HG02642 (cell line): ENCODE measurements around the gene CHKA.
"Not testable (repeated sequence)": the region's sequence is repeated elsewhere in the genome, so short reads cannot be mapped to it uniquely, and the experiment has no call there.

Source experiments
- ATAC-seq: cut with Tn5 transposase; IDR thresholded peaks from one replicate; pipeline ENCODE4 v1.9.1; 2021; ENCODE audit warnings: mild to moderate bottlenecking; ENCODE audit not compliant: unreplicated experiment, poor library complexity

Gene CHKA

GRCh38 chr11:68118706-68119448 lies 2.3 kb downstream of the CHKA start:
- no peak for ATAC-seq

- ATAC-seq, result no peak
Measured at GRCh38 chr11:68117853-68118470, 3.2 kb downstream of the CHKA start.

DNA sequence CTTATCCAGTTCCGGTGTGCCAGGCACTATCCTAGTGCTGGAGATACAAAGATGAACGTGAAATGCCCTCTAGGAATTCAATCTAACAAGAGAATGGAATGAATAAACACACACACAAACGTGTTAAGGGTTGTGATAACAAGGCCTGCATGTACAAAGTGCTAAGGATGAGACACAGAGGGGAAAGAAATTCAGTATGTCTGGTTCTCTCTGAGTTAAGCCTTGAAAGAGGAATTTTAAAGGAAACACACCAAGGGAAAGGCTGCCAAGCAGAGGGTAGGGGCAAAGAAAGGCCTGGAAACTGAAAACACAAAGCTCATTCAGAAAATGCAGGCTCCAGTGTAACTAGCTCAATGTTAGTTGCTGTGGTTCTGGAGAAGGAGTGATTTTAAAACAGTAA lies 4.2 kb downstream of the CHKA start:
- no peak for ATAC-seq

DNA sequence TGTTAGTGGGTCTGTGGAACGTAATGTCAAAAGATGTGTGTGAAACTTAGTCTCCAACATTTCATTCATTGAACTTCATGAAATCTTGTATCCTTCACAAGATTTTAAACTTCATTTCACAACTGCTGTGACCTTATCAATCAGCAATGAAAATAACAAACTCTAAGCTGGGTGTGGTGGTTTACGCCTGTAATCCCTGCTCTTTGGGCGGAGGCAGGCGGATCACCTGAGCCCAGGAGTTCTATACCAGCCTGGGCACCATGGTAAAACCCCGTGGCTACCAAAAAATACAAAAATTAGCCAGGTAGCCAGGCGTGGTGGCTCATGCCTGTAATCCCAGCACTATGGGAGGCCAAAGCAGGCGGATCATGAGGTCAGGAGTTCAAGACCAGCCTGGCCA lies 5.1 kb downstream of the CHKA start:
- no peak for ATAC-seq

DNA sequence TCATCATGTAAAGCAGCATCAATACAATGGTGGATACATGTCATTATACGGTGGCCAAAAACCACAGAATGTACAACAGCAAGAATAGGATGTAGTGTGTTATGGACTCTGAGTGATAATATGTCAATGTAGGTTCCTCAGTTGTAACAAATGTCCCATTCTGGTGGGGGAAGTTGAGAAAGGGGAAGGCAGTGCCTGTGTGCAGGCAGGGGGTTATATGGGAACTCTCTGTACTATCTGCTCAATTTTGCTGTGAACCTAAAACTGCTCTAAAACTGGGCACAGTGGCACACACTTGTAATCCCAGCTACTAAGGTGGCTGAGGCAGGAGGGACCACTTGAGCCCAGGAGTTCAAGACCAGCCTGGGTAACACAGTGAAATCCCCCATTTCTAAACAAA lies 5.9 kb downstream of the CHKA start:
- ATAC-seq, result no peak

DNA sequence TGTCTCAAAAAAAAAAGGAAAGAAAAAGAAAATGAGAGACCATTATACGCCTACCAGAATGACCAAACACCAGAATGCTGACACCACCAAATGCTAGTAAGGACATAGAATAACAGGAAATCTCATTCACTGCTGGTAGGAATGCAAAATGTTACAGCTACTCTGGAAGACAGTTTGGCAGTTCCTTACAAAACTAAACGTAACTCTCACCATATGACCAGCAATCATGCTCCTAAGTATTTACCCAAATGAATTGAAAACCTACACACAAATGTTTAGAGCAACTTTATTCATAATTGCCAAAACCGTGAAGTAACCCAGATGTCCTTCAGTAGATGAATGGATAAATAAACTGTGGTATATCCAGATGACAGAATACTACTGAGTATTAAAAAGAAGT lies 7.2 kb downstream of the CHKA start:
- ATAC-seq, result no peak

DNA sequence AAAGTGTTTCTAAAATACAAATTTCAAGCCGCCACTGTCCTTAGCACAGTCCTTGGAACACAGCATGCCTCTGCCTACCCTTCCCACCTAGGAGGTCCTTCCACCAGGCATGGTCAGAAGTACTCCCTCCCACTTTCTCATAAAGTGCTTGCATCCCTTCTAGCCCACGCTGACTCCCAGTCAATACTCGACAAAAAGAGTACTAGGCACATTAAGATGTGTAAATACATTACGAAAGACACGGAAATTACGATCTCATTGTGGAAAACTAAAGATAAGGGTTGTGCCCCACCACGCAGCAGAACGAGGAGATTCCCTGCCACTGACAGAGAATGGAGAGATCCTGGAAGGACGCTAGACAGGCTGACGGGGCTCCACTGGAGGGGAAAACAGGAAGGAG lies 13.5 kb downstream of the CHKA start:
- no peak for ATAC-seq

DNA sequence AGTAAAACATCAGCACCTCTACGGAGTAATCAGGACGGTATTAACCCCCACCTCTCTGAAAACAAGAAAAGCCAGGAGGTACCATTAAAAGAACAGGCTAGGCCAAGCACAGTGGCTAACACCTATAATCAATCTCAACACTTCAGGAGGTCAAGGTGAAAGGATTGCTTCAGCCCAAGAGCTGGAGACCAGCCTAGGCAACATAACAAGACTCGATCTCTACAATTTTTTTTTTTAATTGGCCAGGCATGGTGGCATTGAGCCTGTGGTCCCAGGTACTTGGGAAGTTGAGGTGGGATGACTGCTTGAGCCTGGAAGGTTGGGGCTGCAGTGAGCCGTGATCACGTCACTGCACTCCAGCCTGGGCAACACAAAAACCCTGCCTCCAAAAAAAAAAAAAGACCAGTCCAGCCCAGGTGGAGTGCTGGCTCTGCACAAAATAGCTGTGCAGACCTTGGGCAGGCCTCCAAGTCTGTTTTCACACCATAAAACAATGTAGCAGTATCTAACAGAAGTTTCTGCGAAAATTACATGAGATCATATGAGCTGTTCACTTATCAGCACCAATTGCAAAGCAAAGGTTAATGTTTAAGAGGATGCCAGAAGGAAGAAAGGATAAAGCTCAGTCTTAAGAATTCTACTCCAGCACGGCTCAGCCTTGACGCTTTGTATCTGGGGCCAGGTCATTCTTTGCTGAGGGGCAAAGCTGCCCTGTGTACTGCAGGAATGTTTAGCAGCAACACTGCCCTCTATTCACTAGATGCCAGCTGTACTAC lies 14.8 kb downstream of the CHKA start:
- no peak for ATAC-seq

GRCh38 chr11:68099474-68100405 lies 21.4 kb downstream of the CHKA start:
- no peak for ATAC-seq

- no peak for ATAC-seq
Measured at GRCh38 chr11:68099057-68099456, 22.1 kb downstream of the CHKA start.

DNA sequence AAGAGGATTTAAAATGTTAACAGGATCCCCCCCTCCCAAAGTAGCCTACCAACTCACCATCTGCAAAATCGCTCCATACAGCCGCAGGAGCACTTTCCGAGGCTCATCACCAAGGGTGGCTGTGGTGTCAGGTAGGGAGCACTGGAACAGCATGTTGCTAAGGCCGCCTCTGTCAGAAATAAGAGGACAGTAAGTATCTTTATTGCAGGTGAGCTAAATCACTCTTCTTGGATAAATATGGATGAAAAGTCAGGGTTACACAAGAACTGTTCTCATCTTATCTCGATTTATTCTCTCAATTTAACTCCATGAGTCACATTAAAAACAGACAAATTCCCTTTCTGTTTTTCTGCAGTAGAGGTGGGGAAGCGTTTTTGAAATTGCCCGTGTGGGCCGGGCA lies 24.2 kb downstream of the CHKA start:
- no peak for ATAC-seq

- ATAC-seq, result no peak
Measured at GRCh38 chr11:68093565-68093964, 27.6 kb downstream of the CHKA start.

GRCh38 chr11:68092946-68093345 lies 28.2 kb downstream of the CHKA start:
- not testable (repeated sequence) for ATAC-seq

- ATAC-seq, result no peak
Measured at GRCh38 chr11:68092411-68092810, 28.8 kb downstream of the CHKA start.

DNA sequence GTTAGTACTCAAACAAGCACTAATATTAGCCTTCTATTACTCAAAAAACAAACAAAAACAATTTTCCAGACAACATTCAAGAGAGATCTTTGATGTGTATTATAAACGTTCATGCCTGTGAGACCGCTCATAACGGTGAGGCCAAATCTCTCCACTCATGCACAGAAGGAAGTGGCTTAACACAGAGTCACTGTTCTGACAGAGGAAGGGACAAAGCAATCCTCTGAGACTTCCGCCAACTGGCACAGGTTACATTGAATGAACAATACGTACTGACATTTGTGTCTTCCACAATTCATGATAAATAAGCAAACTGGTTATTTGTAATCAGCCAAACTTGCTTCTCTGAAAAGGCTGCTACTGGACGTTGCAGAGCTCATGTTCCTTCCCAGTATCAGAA lies 30.5 kb downstream of the CHKA start:
- no peak for ATAC-seq

- ATAC-seq, result no peak
Measured at GRCh38 chr11:68090287-68090686, 30.9 kb downstream of the CHKA start.

GRCh38 chr11:68089679-68090078 lies 31.5 kb downstream of the CHKA start:
- no peak for ATAC-seq

DNA sequence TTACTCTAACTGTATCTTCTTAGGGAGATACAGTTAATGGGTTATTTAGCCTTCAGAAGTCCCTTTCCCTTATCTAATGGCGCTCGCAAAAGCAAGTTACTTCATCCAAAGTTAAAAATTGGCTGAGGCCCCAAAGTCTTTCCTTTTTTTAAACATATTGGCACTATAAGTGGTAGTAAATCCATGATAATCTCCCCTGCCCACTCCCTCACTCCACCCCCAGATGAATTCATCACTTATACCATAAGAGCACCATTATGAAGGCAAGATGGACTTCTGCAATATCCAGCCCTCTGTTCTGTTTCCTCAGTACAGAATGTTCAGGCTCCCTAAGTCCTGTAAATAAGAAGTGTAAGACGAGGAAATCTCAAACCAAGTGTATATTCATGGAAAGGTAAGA lies 37.7 kb downstream of the CHKA start:
- ATAC-seq, result no peak

GRCh38 chr11:68082481-68082880 lies 38.7 kb downstream of the CHKA start:
- no peak for ATAC-seq

GRCh38 chr11:68081691-68082090 lies 39.5 kb downstream of the CHKA start:
- no peak for ATAC-seq
